ENCODE results near the gene OR52W1. TPM values are rescaled to one million over a fixed set of nuclear protein-coding genes. Genes with fewer than 3 reads are reported as not detected.

The OR52W1 gene, protein sequence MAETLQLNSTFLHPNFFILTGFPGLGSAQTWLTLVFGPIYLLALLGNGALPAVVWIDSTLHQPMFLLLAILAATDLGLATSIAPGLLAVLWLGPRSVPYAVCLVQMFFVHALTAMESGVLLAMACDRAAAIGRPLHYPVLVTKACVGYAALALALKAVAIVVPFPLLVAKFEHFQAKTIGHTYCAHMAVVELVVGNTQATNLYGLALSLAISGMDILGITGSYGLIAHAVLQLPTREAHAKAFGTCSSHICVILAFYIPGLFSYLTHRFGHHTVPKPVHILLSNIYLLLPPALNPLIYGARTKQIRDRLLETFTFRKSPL
- under 1 TPM in 2 of 4 donors, not detected in 2; 0.14 to 0.16 TPM for polyA plus RNA-seq (ENCODE audit: insufficient read length in 4 of 4)

DNA sequence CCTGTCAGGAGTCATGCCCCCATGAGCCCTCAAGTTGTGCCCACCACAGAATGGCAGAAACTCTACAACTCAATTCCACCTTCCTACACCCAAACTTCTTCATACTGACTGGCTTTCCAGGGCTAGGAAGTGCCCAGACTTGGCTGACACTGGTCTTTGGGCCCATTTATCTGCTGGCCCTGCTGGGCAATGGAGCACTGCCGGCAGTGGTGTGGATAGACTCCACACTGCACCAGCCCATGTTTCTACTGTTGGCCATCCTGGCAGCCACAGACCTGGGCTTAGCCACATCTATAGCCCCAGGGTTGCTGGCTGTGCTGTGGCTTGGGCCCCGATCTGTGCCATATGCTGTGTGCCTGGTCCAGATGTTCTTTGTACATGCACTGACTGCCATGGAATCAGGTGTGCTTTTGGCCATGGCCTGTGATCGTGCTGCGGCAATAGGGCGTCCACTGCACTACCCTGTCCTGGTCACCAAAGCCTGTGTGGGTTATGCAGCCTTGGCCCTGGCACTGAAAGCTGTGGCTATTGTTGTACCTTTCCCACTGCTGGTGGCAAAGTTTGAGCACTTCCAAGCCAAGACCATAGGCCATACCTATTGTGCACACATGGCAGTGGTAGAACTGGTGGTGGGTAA lies at the start of gene OR52W1:
OR52W1 (plus strand) TSS at position 51 of the 637 bp plus-strand sequence; CDS start at position 51, 0 bp downstream.
- DNase-seq (ENCODE audit: low read depth in 4 of 4, low spot score in 3 of 4), result no peak

- no peak for DNase-seq (ENCODE audit: low read depth in 4 of 4, low spot score in 3 of 4)
Observed at GRCh38 chr11:6151117-6151516, 47.9 kb upstream of the OR52W1 start.

GRCh38 chr11:6152126-6152525 lies 46.9 kb upstream of the OR52W1 start:
- no peak for DNase-seq (ENCODE audit: low read depth in 4 of 4, low spot score in 3 of 4)

- DNase-seq (ENCODE audit: low read depth in 4 of 4, low spot score in 3 of 4), result no peak
Observed at GRCh38 chr11:6156628-6157359, 42.2 kb upstream of the OR52W1 start.

DNA sequence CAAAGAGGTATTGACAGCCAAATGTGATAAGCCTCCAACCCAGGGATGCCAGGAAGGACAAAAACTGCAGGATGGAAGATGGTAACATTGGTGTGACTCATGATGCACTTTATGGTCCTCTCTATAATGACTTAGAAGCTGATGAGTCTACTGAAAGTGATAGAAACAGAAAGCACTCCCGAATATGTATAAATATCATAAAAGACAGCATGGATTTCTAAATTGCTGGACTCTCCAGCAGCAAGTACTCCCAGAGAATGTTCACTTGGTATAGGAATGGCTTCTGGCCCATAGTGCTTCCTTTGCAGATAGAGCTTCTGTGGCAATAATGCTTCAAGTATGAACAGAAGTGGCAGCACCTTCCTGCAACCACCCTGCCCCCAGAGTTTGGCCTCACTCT lies 28.8 kb upstream of the OR52W1 start, which contains the start of gene OR52B2:
OR52B2 (minus strand) TSS at position 101 of the 400 bp plus-strand sequence; CDS start at position 101, 0 bp downstream.
- DNase-seq (ENCODE audit: low read depth in 4 of 4, low spot score in 3 of 4), result no peak

GRCh38 chr11:6175440-6175839 lies 23.6 kb upstream of the OR52W1 start:
- no peak for DNase-seq (ENCODE audit: low read depth in 4 of 4, low spot score in 3 of 4)

- DNase-seq (ENCODE audit: low read depth in 4 of 4, low spot score in 3 of 4), result no peak
Observed at GRCh38 chr11:6191742-6192141, 7.3 kb upstream of the OR52W1 start.

DNA sequence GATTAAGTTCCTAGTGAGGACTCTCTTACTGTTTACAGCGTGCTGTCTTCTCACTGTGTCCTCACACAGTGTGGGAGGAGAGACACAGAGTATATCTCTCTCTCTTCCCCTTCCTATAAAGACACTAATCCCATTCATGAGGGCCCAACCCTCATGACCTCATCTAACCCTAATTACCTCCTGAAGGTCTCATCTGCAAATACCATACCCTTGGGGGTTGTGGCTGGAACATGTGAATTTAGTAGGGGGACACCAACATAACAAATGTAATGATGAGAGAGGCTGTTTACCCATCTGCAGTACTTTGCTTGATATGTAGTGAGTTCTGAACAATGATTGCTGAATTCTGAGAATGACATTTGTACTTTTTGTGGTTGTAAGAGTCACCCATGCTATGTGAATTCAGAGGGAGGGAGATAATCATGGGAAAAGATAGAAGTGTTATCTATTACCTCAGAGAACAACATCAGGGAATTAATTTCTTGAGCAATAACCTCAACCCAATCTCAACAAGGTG lies 4.9 kb upstream of the OR52W1 start:
- DNase-seq (ENCODE audit: low read depth in 4 of 4, low spot score in 3 of 4), result no peak

DNA sequence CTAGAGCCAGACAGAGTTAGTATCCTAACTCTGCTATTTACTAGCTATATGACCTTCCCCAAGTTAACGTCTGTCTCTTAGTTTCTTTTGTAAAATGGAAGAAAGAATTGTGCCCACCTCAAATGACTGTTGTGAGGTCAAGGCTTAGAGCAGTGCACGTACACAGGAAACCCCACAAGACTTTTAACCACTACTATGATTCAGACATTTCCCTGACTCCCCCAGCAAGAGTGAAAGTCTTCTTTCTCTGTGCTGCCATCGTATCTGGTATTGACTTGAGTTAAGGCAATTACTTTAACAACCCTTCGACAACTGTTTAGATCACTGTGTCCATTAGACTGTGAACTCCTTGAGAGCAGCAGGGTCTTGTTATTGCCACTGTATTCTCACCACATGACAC lies 2.6 kb upstream of the OR52W1 start:
- DNase-seq (ENCODE audit: low read depth in 4 of 4, low spot score in 3 of 4), result no peak

- DNase-seq (ENCODE audit: low read depth in 4 of 4, low spot score in 3 of 4), result no peak
Observed at GRCh38 chr11:6197466-6198200, 1.4 kb upstream of the OR52W1 start.

DNA sequence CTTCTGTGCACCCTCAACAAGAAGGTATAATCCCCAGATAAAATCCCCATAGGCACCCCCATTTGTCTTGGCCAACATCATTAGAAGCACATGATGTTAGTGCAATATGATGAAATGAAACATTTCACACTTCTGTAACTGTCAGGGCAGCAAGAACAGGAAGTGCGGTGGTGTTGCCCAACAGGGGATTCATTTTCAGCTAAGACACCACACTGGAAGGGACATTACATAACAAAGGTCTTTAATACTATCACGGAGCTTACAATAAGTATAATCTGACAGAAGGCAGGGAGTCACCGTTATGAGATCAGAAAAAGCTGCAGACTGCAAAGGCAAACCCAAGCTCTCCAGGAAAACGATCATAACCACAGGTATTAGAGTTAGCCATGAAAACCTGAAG lies 2.0 kb downstream of the OR52W1 start:
- DNase-seq (ENCODE audit: low read depth in 4 of 4, low spot score in 3 of 4), result no peak

GRCh38 chr11:6201481-6201880 lies 2.5 kb downstream of the OR52W1 start:
- DNase-seq (ENCODE audit: low read depth in 4 of 4, low spot score in 3 of 4), result no peak

- no peak for DNase-seq (ENCODE audit: low read depth in 4 of 4, low spot score in 3 of 4)
Observed at GRCh38 chr11:6202041-6202440, 3.0 kb downstream of the OR52W1 start.

GRCh38 chr11:6203327-6203726 lies 4.3 kb downstream of the OR52W1 start:
- DNase-seq (ENCODE audit: low read depth in 4 of 4, low spot score in 3 of 4), result no peak

DNA sequence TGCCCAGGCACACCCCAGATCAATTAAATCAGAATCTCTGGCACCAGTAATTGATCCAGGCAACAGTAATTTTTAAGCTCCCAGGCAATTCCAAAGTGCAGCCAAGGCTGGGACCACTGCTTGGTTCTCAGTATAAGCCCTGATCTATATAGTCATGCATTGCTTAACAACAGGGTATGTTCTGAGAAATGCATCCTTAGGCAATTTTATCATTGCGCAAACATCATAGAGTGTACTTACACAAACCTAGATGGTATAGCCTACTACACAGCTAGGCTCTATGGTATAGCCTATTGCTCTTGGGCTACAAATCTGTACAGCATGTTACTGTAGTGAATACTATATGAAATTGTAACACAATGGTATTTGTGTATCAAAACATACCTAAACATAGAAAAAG lies 5.7 kb downstream of the OR52W1 start:
- DNase-seq (ENCODE audit: low read depth in 4 of 4, low spot score in 3 of 4), result no peak

DNA sequence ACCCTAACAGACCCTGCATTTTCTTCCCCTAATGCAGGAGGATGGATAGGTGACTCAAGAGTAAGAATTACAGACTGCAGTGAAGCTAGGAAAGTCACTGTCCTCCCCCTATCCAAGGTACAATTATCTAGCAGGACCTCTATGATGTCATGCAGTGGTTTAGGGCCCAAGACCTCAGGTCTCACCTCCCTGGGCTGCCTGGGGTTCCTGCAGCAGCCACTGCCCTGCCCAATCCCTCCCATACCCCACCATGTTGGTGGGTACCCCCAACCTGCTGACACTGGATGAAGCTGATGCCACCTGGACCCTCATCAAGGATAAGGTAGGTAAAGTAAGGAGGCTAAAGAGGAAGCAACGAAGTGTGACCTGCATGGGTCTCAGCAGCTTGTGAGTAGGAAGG lies 6.3 kb downstream of the OR52W1 start, which contains the start of gene C11orf42:
C11orf42 (plus strand) TSS at position 192 of the 400 bp plus-strand sequence; CDS start at position 251, 59 bp downstream.
- no peak for DNase-seq (ENCODE audit: low read depth in 4 of 4, low spot score in 3 of 4)

DNA sequence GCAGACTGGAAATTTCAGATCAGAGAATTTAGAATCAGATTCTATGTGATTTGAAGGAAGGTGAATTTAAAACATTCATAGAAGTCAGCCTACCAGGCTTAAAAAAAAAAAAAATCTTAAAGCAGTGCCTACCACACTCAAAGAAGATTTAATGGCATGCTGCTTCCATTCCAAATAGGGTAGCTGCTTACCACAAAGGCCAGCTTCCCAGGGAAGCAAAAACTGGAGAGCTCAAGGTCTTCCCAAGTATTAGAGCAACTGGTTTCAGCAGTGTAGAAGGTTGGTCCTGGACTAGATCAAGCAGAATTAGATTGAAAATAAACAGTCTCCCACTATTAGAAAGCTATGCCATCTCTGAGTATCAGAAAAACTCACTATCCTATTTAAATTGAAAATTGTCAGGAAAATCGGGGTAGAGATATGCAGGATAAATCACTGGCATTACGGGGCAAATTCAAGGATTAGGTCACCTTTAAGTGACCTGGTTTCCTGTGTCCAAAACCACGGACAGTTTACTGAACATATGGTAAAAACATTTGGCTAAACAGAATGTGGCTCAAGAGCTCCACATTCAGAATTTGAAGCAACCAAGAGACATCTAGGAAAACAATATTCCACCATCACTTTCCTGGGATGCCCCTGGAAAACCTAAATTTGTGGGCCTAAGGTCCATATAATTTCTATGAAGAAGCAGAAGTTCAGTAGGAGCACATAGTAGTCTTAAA lies 7.6 kb downstream of the OR52W1 start:
- DNase-seq (ENCODE audit: low read depth in 4 of 4, low spot score in 3 of 4), result no peak

GRCh38 chr11:6209801-6210200 lies 10.8 kb downstream of the OR52W1 start:
- no peak for DNase-seq (ENCODE audit: low read depth in 4 of 4, low spot score in 3 of 4)

DNA sequence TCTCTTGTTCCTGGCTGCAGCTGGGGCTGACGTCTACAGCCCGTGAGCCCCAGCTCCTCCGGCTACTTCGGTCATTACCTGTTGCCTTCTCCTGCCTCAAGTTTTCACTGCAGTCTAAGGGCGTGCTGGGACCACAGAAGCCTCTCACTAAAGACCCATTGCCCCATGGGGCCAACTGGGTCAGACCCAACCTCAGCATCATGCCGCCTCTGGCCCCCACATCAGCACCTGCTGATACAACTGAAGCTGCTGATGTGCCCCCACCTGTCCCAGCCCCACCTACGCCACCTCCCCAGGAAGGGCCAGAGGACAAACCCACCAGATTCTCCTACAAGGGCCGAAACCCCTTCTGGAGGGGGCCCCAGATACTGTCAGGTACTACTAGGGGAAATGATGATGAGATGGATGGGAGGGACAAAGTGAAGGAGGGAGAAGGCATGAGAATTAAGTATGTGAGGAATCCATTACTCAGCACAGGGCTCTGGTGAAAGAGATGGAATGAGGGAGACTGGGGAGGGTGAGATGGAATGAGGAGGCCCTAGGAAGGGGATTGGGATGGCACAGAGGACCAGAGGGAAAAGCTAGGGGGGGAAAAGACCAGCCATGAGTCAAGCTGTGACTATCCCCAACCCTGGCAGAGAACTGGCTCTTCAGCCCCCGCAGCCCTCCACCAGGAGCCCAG lies 11.4 kb downstream of the OR52W1 start:
- no peak for DNase-seq (ENCODE audit: low read depth in 4 of 4, low spot score in 3 of 4)

All from left renal pelvis (tissue), 4 donors.